ENCODE measurements around the gene RAB11FIP5. TPM values are rescaled to one million over a fixed set of nuclear protein-coding genes. Genes with fewer than 3 reads are reported as not detected.
A peak's percentile ranks its signal among the peaks of the same experiment; 100 is the strongest.
"Not testable (repeated sequence)": the region's sequence is repeated elsewhere in the genome, so short reads cannot be mapped to it uniquely, and the experiment has no call there.

Gene RAB11FIP5
- polyA plus RNA-seq, 10 donors = 12.3 to 17.8 (median 15.7) TPM

- peak in 2 of 3 donors; percentile 43 to 80 for DNase-seq
Observed at GRCh38 chr2:73112026-73112912, 479 bp downstream of the RAB11FIP5 start.

DNA sequence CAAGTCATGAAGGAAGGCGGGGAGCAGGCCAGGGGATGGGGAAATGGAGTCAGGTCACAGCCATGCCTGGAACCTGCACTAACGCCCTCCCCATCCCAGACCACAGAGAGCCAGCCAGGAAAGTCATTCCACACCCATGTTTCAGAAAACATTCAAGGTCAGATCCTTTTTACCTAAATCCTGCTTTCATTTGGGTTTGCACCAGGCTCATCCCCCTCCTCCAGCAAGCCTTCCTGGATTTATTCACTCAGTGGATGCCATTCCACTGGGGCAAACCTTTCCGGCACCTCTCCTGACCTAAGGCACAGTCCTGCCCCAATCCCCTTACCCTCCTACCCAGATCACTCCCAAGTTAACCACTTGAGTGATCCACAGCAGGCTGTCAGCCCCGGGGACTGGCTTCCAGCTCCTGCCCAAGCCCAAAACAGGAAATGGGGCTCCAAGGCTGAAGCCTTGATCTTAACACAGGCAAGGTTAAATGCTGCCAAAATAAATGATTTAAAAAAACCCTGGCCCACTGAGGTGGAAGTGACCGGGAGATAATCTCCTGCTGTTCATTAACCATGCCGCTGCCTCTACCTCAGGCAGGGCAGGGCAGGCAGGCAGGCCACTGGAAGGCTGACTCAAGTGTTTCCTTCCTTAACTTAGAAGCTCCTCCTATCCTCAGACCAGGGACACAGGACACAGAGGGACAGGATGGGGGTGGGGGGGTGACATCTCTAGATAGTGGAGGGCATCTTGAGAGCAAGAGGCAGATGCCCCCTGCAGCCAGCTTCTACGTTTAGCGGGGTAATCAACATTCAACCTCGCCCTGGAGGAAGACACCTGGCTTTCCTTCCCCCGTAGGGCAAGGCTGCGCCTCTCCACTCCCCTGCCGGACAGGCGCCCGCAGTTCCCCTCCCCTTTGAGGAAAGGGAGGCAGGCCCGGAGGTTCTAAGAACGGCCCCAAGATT lies 1.4 kb downstream of the RAB11FIP5 start:
- no peak for DNase-seq

GRCh38 chr2:73110168-73111072 lies 2.3 kb downstream of the RAB11FIP5 start:
- DNase-seq = peak in 2 of 3 donors; percentile 66 to 69

GRCh38 chr2:73109431-73110167 lies 3.1 kb downstream of the RAB11FIP5 start:
- no peak for DNase-seq

DNA sequence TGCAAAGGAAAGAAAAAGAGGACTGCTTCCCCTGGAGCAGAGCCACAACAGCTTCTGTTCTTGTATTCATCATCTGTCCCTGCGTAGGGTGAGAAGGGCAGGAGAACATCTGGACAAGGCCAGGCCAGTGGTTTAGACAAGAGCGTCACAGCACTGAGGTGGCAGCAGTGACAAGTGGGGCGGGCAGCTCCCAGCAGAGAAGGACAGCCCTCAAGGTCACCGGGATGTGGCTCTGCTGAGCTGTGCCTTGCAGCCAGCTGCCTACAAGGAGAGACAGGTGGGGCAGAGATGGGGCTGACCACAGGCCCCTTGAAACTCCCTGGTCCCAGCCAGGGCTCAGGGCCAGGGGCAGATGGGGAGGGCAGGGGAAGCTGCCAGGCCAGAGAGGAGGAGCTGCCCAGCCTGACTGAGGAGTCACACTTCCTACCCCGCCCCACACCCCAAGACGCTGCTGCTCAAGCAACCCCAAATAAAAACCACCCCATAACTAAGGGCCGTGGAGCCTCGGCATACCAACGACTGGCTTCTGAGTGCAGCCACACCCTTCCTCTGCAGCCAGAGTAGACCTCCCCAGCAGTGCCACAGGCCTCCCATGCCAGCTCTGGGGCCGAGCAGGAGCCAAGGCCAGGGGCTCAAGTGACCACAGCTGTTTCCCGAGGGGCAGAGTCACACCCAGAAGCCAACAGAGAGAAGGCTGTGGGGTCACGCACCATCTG lies 5.4 kb downstream of the RAB11FIP5 start:
- DNase-seq = peak in 1 of 3 donors; percentile 50

DNA sequence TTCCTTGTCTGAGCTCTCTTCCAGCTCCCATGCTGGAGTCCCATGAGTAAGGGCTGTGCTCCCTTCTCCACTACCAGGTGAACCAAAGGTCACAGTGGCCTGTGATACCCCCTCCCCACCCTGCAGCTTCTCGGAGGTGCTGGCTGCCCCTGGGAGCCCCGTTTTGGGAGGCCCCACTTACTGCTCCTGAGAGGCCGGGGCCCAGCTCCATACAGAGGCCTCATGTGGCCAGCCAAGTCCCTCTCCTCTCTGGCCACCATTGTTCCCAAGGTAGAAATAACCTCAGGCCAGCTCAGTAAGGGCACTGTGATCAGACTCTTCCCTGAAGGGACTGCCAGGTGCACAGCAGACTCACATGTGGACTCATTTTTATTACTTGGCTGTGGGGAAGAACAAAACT lies 6.0 kb downstream of the RAB11FIP5 start:
- no peak for DNase-seq

DNA sequence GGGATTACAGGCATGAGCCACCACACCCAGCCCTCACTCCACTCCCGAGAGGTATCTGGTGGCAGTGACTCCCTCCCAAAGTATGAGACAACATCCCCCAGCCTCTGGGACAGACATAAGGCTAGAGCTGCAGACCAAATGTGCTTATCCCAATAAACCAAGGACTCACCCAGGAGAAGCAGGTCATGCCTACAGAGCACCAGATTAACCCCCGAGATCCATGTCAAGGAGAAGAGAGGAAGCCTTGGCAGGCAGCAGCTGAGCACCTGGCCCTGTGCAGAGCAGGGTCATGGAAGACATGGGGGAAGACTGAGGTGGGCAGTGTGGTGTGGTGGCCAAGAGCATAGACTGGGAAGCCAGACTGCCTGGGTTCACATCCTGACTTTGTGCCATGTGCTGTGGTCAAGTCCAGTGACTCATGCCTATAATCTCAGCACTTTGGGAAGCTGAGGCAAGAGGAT lies 7.2 kb downstream of the RAB11FIP5 start:
- no peak for DNase-seq

GRCh38 chr2:73104933-73105332 lies 7.8 kb downstream of the RAB11FIP5 start:
- no peak for DNase-seq

GRCh38 chr2:73103018-73103542 lies 9.7 kb downstream of the RAB11FIP5 start:
- no peak for DNase-seq

DNA sequence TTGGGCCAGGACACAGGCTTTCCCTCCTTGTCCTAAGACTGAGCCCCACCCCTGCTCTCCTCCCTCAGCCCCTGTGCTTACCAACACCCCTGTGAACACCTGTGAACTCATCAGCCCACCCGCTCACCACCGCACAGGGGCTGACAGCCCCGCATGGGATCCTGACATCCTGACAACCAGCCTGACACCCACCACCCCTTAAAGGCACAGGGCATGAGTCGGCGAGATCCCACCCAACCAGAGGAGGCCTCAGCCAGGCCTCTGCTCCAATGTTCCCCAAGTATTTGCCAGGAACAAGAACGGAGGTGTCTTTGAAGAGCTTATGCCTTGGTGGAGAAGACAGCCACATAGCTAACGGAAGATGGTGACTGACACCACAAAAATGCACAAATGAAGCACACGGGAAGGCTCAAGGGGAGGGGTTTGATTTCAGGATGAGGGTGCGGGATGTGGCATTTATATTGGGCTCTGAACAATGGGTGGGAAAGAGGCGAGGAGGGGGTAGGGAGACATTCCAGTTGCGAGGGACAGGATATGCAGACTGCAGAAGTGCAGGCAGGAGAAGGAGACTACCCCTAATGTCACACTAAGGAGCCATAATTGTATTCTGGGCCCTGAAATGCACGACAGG lies 11.0 kb downstream of the RAB11FIP5 start:
- DNase-seq = no peak

DNA sequence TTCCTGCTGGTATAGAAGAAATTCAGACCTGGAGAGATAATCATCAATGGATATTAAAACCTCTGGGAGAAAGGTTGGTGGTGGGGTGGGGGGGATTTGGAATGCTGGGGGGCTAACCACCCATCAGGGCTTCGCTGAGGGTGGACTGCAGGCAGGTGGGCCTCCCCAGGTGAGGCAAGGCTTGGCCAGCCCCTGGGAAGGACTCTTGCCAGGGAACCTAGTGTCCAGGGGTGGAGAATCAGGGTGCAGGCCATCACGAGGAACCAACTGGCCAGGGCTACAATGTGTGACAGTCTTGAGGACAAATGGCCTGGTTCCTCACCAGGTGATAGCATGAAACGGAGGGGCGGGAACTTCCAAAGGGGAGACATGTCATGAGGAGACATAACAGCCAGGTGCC lies 11.8 kb downstream of the RAB11FIP5 start:
- DNase-seq = no peak

DNA sequence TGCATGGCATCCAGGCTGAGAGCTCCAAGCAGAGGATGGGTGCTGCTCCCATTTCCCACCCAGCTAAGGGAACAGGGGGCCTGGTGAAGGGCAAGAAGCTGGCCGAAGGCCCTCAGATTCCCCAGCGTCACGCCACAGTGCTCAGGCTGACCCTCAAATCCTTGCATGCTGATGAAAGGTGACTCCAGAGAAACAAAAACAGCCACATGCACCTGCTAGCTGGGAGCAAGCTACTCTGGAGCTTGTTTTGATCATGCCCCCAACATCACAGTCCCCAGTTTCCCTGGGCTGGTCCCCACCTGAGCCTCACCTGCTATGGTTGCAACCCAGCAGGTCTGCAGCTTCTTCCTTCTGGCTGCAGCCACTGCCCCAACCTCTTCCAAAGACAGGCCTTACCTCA lies 13.3 kb downstream of the RAB11FIP5 start:
- DNase-seq = no peak

DNA sequence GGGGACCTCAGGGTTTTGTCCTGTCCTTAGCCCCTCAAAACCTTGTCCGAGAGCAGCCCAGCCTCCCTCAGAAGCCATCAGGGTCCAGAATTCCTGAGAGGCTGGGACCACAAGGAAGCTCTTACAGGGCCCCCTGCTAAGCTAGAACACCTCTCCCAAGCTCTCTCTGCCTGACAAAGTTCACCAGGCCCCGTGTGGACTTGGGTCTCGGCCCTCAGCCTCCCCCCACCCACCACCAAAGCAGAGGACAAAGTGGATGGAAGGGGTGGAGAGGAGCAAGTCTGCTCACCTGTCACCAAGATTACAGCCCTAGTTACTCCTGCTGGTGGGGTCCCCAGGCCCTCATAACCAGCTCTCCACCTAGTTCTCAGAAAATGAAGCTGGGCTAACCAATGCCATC lies 16.8 kb downstream of the RAB11FIP5 start:
- DNase-seq = no peak

DNA sequence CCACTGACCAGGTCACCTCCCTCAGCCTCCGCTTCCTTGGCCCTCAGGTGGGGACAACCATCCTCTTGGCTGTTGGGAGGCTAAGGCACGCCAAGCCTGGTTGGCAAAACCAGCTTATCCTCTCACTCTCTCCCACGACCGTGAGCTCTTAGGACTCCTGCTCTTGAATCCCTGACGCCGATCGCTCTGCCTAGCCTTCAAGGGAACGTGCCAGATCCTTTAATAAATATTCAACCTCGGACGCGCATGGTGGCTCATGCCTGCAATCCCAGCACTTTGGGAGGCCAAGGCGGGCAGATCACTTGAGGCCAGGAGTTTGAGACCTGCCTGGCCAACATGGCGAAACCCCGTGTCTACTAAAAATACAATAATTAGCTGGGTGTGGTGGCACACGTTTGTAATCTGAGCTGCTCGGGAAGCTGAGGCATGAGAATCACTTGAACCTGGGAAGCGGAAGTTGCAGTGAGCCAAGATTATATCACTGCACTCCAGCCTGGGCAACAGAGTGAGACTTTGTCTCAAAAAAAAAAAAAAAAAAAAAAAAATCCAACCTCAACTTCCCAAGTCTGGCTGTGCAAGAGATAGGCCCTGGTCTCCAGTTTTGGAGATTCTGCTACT lies 19.0 kb downstream of the RAB11FIP5 start:
- not testable (repeated sequence) for DNase-seq

- no peak for DNase-seq
Observed at GRCh38 chr2:73092146-73092783, 20.5 kb downstream of the RAB11FIP5 start.

- no peak for DNase-seq
Observed at GRCh38 chr2:73091696-73092095, 21.1 kb downstream of the RAB11FIP5 start.

GRCh38 chr2:73091164-73091563 lies 21.6 kb downstream of the RAB11FIP5 start:
- DNase-seq = no peak
